PFSK-1 (cell line): ENCODE data around the gene UMOD.

Experiments used
- FOXP2 ChIP-seq: optimal IDR thresholded peaks from 2 replicates; pipeline ENCODE3; 2011; ENCODE audit warnings: borderline replicate concordance, control low read depth, inconsistent platforms; ENCODE audit not compliant: insufficient read depth; ENCODE audit errors: extremely low read length, extremely low read depth
- POLR2AphosphoS5 ChIP-seq: IDR thresholded peaks from 2 replicates; pipeline ENCODE4 v1.6.1; 2012; ENCODE audit warnings: low read depth, mild to moderate bottlenecking, control low read depth, low read length, moderate library complexity
- REST ChIP-seq, 2 experiments: IDR thresholded peaks; 2 replicates each; pipeline versions ENCODE4 v1.6.1 to v1.8.0; 2011 to 2012; ENCODE audit warnings: low read depth in 2 of 2, low read length in 2 of 2, control low read depth in 1 of 2, inconsistent platforms in 1 of 2, mild to moderate bottlenecking in 1 of 2, moderate library complexity in 1 of 2; ENCODE audit not compliant: insufficient read depth in 1 of 2
- SIN3A ChIP-seq: IDR thresholded peaks from 2 replicates; pipeline ENCODE4 v1.6.1; 2012; ENCODE audit warnings: mild to moderate bottlenecking, low read length, moderate library complexity, borderline replicate concordance; ENCODE audit not compliant: insufficient read depth
- TAF1 ChIP-seq: IDR thresholded peaks from 2 replicates; pipeline ENCODE4 v1.6.1; 2012; ENCODE audit warnings: low read length, control low read depth, borderline replicate concordance; ENCODE audit not compliant: insufficient read depth

UMOD gene

GRCh38 chr16:20344611-20345010 is 7.9 kb downstream of the UMOD start:
- TF ChIP-seq REST (IDR thresholded peaks at IDR 0.05; ENCODE audit: insufficient read depth in 1 of 2, low read depth in 2 of 2, low read length in 2 of 2), result no peak
- TF ChIP-seq TAF1, result no peak
- TF ChIP-seq POLR2AphosphoS5, result no peak
- no peak for TF ChIP-seq FOXP2
- TF ChIP-seq SIN3A, result no peak

- TF ChIP-seq SIN3A (no peak), REST (IDR thresholded peaks at IDR 0.05; ENCODE audit: insufficient read depth in 1 of 2, low read depth in 2 of 2, low read length in 2 of 2) (no peak), POLR2AphosphoS5 (no peak), TAF1 (no peak), FOXP2 (no peak)
Observed at GRCh38 chr16:20339744-20340143, 12.8 kb downstream of the UMOD start.

- TF ChIP-seq POLR2AphosphoS5 (no peak), TAF1 (no peak), REST (IDR thresholded peaks at IDR 0.05; ENCODE audit: insufficient read depth in 1 of 2, low read depth in 2 of 2, low read length in 2 of 2) (no peak), SIN3A (no peak), FOXP2 (no peak)
Observed at GRCh38 chr16:20336955-20337354, 15.6 kb downstream of the UMOD start.

GRCh38 chr16:20334396-20334795 is 18.1 kb downstream of the UMOD start:
- TF ChIP-seq SIN3A, result no peak
- TF ChIP-seq REST (IDR thresholded peaks at IDR 0.05; ENCODE audit: insufficient read depth in 1 of 2, low read depth in 2 of 2, low read length in 2 of 2), result no peak
- no peak for TF ChIP-seq TAF1
- no peak for TF ChIP-seq FOXP2
- no peak for TF ChIP-seq POLR2AphosphoS5

- TF ChIP-seq SIN3A (no peak), TAF1 (no peak), FOXP2 (no peak), POLR2AphosphoS5 (no peak), REST (IDR thresholded peaks at IDR 0.05; ENCODE audit: insufficient read depth in 1 of 2, low read depth in 2 of 2, low read length in 2 of 2) (no peak)
Observed at GRCh38 chr16:20333120-20333519, 19.4 kb downstream of the UMOD start.
